GM10266 (cell line): Measurements from ENCODE around the gene ZDHHC22.

Source experiments
- DNase-seq: peaks from one replicate; pipeline ENCODE4 v3.0.0; 2012; ENCODE audit errors: extremely low spot score
- CTCF ChIP-seq: IDR thresholded peaks from 2 replicates; pipeline ENCODE4 v1.5.1; 2012; ENCODE audit warnings: mild to moderate bottlenecking, low read depth; ENCODE audit not compliant: control insufficient read depth, insufficient read depth; ENCODE audit errors: missing control alignments

The ZDHHC22 gene

GRCh38 chr14:77143071-77143470 lies 1.5 kb upstream of the ZDHHC22 start:
- TF ChIP-seq CTCF = no peak
- no peak for DNase-seq

- DNase-seq = no peak
- no peak for TF ChIP-seq CTCF
Observed at GRCh38 chr14:77142005-77142800, 612 bp upstream of the ZDHHC22 start.

- no peak for DNase-seq
- TF ChIP-seq CTCF = no peak
Observed at GRCh38 chr14:77140359-77141213, 1.0 kb downstream of the ZDHHC22 start.

GRCh38 chr14:77139540-77140358 lies 1.8 kb downstream of the ZDHHC22 start:
- peak; percentile 80 for DNase-seq
- peak; percentile 52 for TF ChIP-seq CTCF

GRCh38 chr14:77139022-77139421 lies 2.6 kb downstream of the ZDHHC22 start:
- no peak for TF ChIP-seq CTCF
- no peak for DNase-seq

- peak; percentile 85 for DNase-seq
- no peak for TF ChIP-seq CTCF
Observed at GRCh38 chr14:77133720-77134338, 7.8 kb downstream of the ZDHHC22 start.
